Measurements from ENCODE around the gene STK4.

GRCh38 chr20:45094864-45095574 is 128.7 kb downstream of the STK4 start:
- TF ChIP-seq CTCF (conservative IDR thresholded peaks at IDR 0.05; ENCODE audit: low read depth, low read length) (no peak), POLR2A (IDR thresholded peaks at IDR 0.05; ENCODE audit: low read depth, low read length) (no peak), SMC3 (IDR thresholded peaks at IDR 0.05; ENCODE audit: low read depth, low read length) (no peak), CHD1 (IDR thresholded peaks at IDR 0.05; ENCODE audit: low read depth, low read length) (no peak), USF2 (IDR thresholded peaks at IDR 0.05; ENCODE audit: low read depth, low read length) (no peak), MAZ (IDR thresholded peaks at IDR 0.05; ENCODE audit: borderline replicate concordance, low read depth, low read length) (no peak)
